HG03565 (cell line): ENCODE measurements around the gene EP400.

Source experiments
- ATAC-seq: cut with Tn5 transposase; IDR thresholded peaks from one replicate; pipeline ENCODE4 v1.9.1; 2021; ENCODE audit warnings: mild to moderate bottlenecking, moderate library complexity; ENCODE audit not compliant: unreplicated experiment

EP400 gene

GRCh38 chr12:132109741-132110140 is 160.0 kb downstream of the EP400 start:
- ATAC-seq: no peak

GRCh38 chr12:132110677-132111076 is 160.9 kb downstream of the EP400 start:
- ATAC-seq: no peak

GRCh38 chr12:132111654-132112304 is 162.0 kb downstream of the EP400 start:
- ATAC-seq: no peak

DNA sequence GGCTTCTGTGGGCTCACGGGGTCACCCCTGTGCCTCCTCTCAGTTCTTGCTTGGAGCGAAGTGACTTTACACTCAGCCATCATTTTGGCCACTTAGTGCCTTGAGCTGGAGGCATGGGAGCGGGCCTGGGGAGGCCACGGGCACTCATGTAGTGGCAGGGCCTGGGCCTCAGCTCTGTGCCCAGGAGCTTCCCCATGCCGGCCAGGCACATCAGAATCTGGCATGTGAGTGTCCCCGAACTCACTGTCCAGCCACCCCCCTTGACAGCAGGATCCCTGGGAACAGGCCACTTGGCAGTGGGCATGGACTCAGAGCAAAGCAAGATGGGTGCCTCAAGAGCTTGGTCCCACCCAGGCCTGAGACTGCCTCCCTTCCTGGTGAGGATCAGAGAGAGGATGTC is 164.9 kb downstream of the EP400 start:
- ATAC-seq: no peak

DNA sequence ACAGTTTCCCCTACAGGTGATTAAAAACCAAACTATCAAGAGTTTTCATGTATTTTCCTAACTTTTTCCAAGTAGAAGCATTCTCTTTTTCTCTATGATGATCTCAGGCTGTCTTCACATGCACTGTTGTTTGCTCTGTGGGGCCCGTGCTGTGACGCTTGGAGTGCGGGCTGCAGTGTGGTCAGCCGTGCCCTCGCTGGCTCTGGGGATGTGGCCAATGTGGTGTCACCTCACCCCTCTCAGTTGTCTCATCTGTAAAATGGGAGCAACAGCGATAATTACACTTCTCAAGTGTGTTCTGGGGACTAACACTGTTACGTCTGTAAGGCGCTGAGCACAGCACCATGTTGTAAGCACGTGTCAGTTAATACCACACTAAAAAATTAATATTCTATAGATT is 165.8 kb downstream of the EP400 start:
- ATAC-seq: no peak

GRCh38 chr12:132116709-132117557 is 167.2 kb downstream of the EP400 start:
- ATAC-seq: no peak

GRCh38 chr12:132117558-132117875 is 167.8 kb downstream of the EP400 start:
- ATAC-seq: no peak

DNA sequence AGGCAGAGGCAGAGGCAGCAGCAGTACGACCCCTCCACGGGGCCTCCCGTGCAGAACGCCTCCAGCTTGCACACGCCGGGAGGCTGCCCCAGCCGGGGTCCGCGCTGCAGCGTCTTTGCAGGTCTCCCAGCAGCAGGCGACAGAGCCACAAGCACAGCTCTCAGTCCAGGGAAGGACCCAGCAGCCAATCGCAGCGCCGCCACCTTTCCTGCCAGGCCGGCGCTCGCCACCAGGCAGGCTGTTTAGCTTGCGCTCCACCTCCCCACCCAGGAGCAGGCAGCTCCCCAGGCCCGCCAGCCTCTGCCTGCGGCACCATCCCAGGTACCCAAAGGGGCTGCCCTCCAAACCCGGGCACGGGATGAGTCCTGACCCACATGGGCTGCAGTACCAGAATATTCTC is 169.1 kb downstream of the EP400 start:
- no peak for ATAC-seq

GRCh38 chr12:132121283-132121682 is 171.5 kb downstream of the EP400 start:
- no peak for ATAC-seq

DNA sequence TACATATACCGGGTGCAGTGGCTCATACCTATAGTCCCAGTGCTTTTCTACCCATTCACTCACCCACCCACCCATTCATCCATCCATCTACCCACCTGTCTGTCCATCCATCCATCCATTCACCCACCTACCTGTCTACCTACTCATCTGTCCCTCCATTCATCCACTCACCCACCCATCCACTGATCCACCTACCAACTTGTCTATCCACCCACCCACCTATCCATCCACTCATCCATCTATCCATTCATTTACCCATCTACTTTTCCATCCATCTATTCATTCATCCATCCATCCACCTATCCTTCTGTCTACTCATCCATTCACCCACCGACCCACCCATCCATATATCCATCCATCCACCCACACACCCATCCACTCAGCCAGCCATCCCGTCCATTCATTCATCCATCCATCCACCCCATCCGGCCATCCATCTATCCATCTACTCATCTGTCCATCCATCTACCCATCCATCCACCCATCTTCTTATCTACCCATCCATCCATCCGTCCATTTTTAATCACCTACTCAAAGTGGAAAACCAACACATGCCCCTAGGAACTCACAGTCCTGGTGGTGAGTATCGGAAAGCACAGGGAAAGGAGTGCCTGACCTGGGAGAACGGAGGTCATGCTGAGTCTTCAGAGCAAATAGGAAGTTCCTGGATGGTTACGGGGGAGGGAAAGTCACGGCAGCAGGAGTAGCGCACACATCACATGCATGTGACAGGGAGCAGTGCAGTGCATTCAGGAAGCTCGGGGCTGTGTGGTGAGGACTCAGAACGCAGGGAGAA is 174.4 kb downstream of the EP400 start:
- no peak for ATAC-seq

DNA sequence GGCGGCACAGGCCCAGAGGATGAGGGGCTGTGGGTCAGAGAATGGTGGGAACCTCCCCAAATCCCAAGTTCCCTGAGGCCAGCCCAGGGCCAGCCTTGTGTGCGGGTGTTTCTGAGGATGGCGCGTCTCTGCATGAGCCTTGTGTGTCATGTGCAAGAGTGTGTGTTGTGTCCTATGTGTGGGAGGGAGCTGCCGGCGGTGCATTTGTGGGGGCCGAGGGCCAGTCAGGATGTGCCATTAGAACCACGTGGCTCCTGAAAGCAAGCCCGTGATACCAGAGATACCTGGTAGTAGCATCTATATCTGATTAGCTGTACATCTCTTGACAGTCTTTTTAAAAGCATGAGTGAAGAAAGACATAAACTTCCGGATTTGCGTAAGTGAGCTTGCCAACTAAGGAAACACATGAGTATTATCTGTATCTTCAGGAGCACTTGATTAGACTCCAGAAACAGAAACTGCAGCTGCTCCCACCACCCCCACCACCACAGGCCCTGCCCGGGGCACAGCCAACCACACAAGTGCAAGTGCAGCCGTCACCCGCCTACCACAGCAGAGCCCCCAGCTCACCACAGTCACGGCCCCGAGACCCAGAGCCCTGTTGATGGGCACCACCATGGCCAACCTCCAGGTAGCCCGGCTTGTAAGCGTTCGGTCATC is 175.2 kb downstream of the EP400 start:
- no peak for ATAC-seq

DNA sequence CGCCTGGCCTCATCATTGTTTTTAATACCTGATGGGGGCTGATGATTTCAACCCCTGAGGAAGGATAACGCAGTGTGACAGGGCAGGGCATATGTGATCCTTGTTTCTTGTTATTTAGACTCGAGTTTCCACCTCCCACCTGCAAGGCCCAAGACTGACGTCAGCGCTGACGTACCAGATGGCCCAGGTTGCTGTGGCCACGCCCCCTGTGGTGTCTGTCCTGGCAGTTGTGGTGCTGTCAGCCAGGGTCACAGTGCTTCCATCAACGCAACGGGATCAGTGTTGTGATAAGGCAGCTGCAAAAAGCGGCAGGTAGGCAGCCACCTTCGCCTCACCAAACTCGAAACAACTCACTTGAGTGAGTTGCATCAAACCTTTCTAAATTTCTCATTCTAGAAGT is 176.0 kb downstream of the EP400 start:
- no peak for ATAC-seq

GRCh38 chr12:132127041-132127440 is 177.3 kb downstream of the EP400 start:
- ATAC-seq: no peak

DNA sequence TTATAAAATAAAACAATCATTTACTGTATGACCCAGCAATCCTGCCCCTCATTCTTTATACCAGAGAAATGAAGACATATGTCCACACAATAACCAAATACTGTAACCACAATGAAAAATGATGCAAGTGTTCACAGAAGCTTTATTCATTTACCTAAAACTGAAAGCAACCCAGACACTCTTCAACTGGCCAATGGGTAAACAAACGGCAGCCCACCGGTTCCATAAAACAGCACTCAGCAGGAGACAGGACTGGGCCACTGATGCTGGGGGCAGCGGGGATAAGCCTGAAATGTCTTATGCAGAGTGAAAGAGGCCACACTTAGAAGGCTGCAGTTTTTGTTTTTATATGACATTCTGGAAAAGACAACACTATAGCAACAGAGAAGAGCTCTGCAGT is 179.3 kb downstream of the EP400 start:
- ATAC-seq: no peak

DNA sequence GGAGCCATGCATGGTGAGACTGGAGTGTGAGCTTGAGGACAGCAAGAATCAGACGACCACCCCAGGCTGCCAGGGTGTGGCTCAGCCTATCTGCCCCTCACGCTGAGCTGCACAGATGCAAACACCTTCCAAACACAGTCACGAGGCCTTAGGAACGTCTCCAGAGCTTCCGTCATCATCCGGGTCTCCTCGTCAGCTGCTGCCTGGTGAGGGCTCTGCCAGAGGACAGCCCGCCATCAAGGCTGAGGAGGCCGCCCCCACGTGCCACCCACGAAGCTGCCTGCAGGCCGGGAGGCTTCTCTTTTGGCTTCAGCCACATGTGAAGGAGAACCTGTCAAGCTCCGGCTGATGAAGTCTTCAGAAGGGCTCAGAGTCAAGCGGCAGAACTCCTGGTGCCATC is 180.9 kb downstream of the EP400 start:
- no peak for ATAC-seq
